GM21526 (cell line): Measurements from ENCODE around the gene ENOX1.

Experiments
- ATAC-seq: cut with Tn5 transposase; IDR thresholded peaks from one replicate; pipeline ENCODE4 v1.9.1; 2021; ENCODE audit warnings: moderate library complexity; ENCODE audit not compliant: unreplicated experiment, low FRiP score

ENOX1 gene

GRCh38 chr13:43493496-43494000 lies 293.2 kb downstream of the ENOX1 start:
- no peak for ATAC-seq

- ATAC-seq = no peak
These were observed 294.0 kb downstream of the ENOX1 start for GRCh38 chr13:43492745-43493144.

- no peak for ATAC-seq
These were observed 294.5 kb downstream of the ENOX1 start for GRCh38 chr13:43492311-43492710.

- ATAC-seq = no peak
These were observed 297.5 kb downstream of the ENOX1 start for GRCh38 chr13:43489233-43489632.

- no peak for ATAC-seq
These were observed 298.9 kb downstream of the ENOX1 start for GRCh38 chr13:43487885-43488284.

- no peak for ATAC-seq
These were observed 299.3 kb downstream of the ENOX1 start for GRCh38 chr13:43487461-43487860.

GRCh38 chr13:43484432-43485225 lies 302.1 kb downstream of the ENOX1 start:
- ATAC-seq = no peak

- no peak for ATAC-seq
These were observed 302.8 kb downstream of the ENOX1 start for GRCh38 chr13:43483930-43484329.

- ATAC-seq = no peak
These were observed 304.1 kb downstream of the ENOX1 start for GRCh38 chr13:43482641-43483040.

GRCh38 chr13:43482026-43482425 lies 304.7 kb downstream of the ENOX1 start:
- no peak for ATAC-seq

- no peak for ATAC-seq
These were observed 307.9 kb downstream of the ENOX1 start for GRCh38 chr13:43478902-43479301.

- ATAC-seq = no peak
These were observed 308.6 kb downstream of the ENOX1 start for GRCh38 chr13:43478211-43478610.

GRCh38 chr13:43475140-43475539 lies 311.6 kb downstream of the ENOX1 start:
- no peak for ATAC-seq

- ATAC-seq = no peak
These were observed 313.3 kb downstream of the ENOX1 start for GRCh38 chr13:43473437-43473836.

- no peak for ATAC-seq
These were observed 313.8 kb downstream of the ENOX1 start for GRCh38 chr13:43472980-43473379.

- no peak for ATAC-seq
These were observed 314.4 kb downstream of the ENOX1 start for GRCh38 chr13:43472339-43472738.

GRCh38 chr13:43470610-43471009 lies 316.2 kb downstream of the ENOX1 start:
- ATAC-seq = no peak

- ATAC-seq = no peak
These were observed 317.0 kb downstream of the ENOX1 start for GRCh38 chr13:43469791-43470190.

GRCh38 chr13:43464578-43465264 lies 322.1 kb downstream of the ENOX1 start:
- no peak for ATAC-seq

GRCh38 chr13:43448605-43449336 lies 338.0 kb downstream of the ENOX1 start:
- no peak for ATAC-seq

- no peak for ATAC-seq
These were observed 340.6 kb downstream of the ENOX1 start for GRCh38 chr13:43446126-43446525.
